ENCODE data around the gene RPS16. TPM values are rescaled to one million over a fixed set of nuclear protein-coding genes. Genes with fewer than 3 reads are reported as not detected.

RPS16 gene
- total and polyA plus RNA-seq, 2 of the 8 experiments (the other 6 are each of a cell fraction or from before 2014, with no cell fraction given) = 2,433 to 7,810 TPM

DNA sequence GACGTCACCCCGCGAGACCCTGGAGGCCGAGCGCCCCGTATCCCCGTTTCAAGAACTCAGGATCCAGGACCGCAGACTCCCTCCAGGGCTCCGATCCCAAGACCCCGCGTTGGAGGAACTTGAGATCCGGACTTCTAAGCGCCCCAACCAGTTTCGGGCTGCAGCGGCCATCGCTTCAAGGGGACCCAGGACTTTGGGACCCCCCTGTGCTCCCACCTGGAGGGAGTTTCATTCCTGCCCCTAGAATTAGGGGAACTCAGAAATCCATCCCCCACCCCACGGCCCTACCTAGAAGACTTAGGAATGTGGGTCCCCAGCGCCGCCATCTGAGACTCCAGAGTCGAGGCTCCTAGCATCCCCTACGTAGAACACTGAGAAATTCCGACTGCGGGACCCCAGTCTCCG, 22.9 kb downstream of the RPS16 start:
- peaks cover 6 to 28% of the 10 kb centered on the region in 2 experiments; a peak in 3 of 4 replicates for H3K79me2 ChIP-seq (ENCODE audit: control insufficient read depth in 1 of 2, insufficient read depth in 2 of 2, low read length in 2 of 2)

More for the DNA sequence above, 22.9 kb downstream of the RPS16 start:
- WGBS, 2 experiments (ENCODE audit: extremely low coverage in 1 of 2, insufficient coverage in 1 of 2, insufficient read length in 1 of 2, insufficient replicate concordance in 2 of 2, low coverage in 1 of 2, low lambda C conversion rate in 2 of 2, missing lambda C conversion rate in 1 of 2) = 0% methylated on average over 16 of the region's 24 CpGs; no CpG with 5 or more reads in 1 of the 2 experiments
- H3K14ac ChIP-seq (ENCODE audit: insufficient read length) = no peak overlapping the region
- H3K18ac ChIP-seq (ENCODE audit: extremely low read depth, low read length) = peak overlapping the region; percentile 93
- peaks cover 0 to 14% (median 0%) of the 10 kb centered on the region in 4 experiments; a peak in 3 of 8 replicates for H3K36me3 ChIP-seq (ENCODE audit: control insufficient read depth in 2 of 4, insufficient read depth in 4 of 4, low read length in 3 of 4)
- H3K23me2 ChIP-seq (ENCODE audit: low read depth, low read length) = peaks cover 16% of the 10 kb centered on the region
- no peak overlapping the region for H2BK120ac ChIP-seq (replicated peaks; ENCODE audit: low read depth, low read length)
- no peaks in the 10 kb centered on the region for H3K9me3 ChIP-seq (ENCODE audit: insufficient read depth in 2 of 2, low read depth in 1 of 2, low read length in 1 of 2)
- no peaks in the 10 kb centered on the region; the same call in 1 of the 2 replicates for H3K79me1 ChIP-seq (ENCODE audit: low read depth, low read length)
- POLR2A ChIA-PET (ENCODE audit: partially characterized antibody) = interaction anchor here (2.1 to 25.7 kb wide), 5 partner anchors 8 to 34 kb away, joined by 6 to 1154 read pairs (median 23); partner anchors contain the start of genes MED29, PAF1, RPS16 and SUPT5H
- H3K27ac ChIP-seq (ENCODE audit: low read depth, low read length) = peak overlapping the region; percentile 83
- peak overlapping the region; percentile 66 to 97 (median 92) for H3K4me3 ChIP-seq (ENCODE audit: extremely low read depth in 1 of 4, insufficient read depth in 2 of 4, low read depth in 3 of 4, low read length in 4 of 4)
- FAIRE-seq (no peak), DNase-seq (ENCODE audit: low read depth in 1 of 2, low spot score in 2 of 2) (no peak)
- H4K5ac ChIP-seq (ENCODE audit: insufficient read length, low read depth, low read length) = peak overlapping the region; percentile 70
- CTCF ChIA-PET (ENCODE audit: partially characterized antibody) = interaction anchor here (1.5 to 2.3 kb wide), 6 partner anchors 14 to 102 kb away, joined by 4 to 128 read pairs (median 11); partner anchors contain the start of gene SELENOV
- no peaks in the 10 kb centered on the region for H3K27me3 ChIP-seq (replicated peaks in 1 of 4; ENCODE audit: control insufficient read depth in 3 of 4, extremely low read depth in 1 of 4, insufficient read depth in 3 of 4, low read length in 3 of 4)
- H3K56ac ChIP-seq (replicated peaks; ENCODE audit: insufficient read length, low read depth, low read length) = peak overlapping the region; percentile 88
- H3K4me2 ChIP-seq (ENCODE audit: insufficient read depth in 1 of 2, low read depth in 2 of 2, low read length in 2 of 2) = peak overlapping the region; percentile 84 to 86
- H2BK12ac ChIP-seq (ENCODE audit: low read depth, low read length) = no peak overlapping the region
- peak overlapping the region; percentile 76 for H4K91ac ChIP-seq (replicated peaks; ENCODE audit: insufficient read length, low read length)
- H3K4me1 ChIP-seq (replicated peaks in 1 of 4; ENCODE audit: control insufficient read depth in 3 of 4, insufficient read depth in 4 of 4, low read length in 3 of 4) = peaks cover 10 to 38% (median 18%) of the 10 kb centered on the region in 4 experiments; a peak in 6 of 7 replicates
- 0 out of 2 replicates have a peak overlapping the region, but pooled peaks have one; percentile 39 for H2AK5ac ChIP-seq (ENCODE audit: low read depth, low read length)
- peak overlapping the region; percentile 8 for H3K4ac ChIP-seq (replicated peaks; ENCODE audit: insufficient read length, low read depth, low read length)
- H2BK5ac ChIP-seq (ENCODE audit: low read depth, low read length) = peak overlapping the region; percentile 93
- no peak overlapping the region for H2BK15ac ChIP-seq (ENCODE audit: low read length)
- peaks cover 5 to 23% of the 10 kb centered on the region in 2 experiments for H4K20me1 ChIP-seq (replicated peaks in 1 of 2; ENCODE audit: control insufficient read depth in 1 of 2, insufficient read depth in 2 of 2, low read length in 2 of 2)
- H2BK20ac ChIP-seq (ENCODE audit: low read length) = no peak overlapping the region
- H2AFZ ChIP-seq (ENCODE audit: low read length) = no peak overlapping the region
- peak overlapping the region; percentile 65 to 84 (median 76) for H3K9ac ChIP-seq (replicated peaks in 1 of 4; ENCODE audit: extremely low read depth in 1 of 4, low read depth in 3 of 4, low read length in 3 of 4)
- H4K8ac ChIP-seq (ENCODE audit: extremely low read depth, insufficient read depth, low read length) = peak overlapping the region; percentile 73
- no peak overlapping the region for H3K23ac ChIP-seq (ENCODE audit: insufficient read length)

All from H1 (cell line).